Parathyroid adenoma (tissue), 2 donors: Measurements from ENCODE around the gene MALT1.

Experiments used
- H2AFZ ChIP-seq: fragments of 300-600 bp; sonication (generic); one replicate; pipeline ENCODE4 v1.7.0; 2017; ENCODE audit warnings: antibody characterized with exemption, mild to moderate bottlenecking
- H3K27ac ChIP-seq: fragments of 300-600 bp; sonication (generic); one replicate; pipeline ENCODE4 v1.7.0; 2017
- H3K27me3 ChIP-seq: fragments of 300-600 bp; sonication (generic); one replicate; pipeline ENCODE4 v1.7.0; 2017; ENCODE audit warnings: low read length; ENCODE audit not compliant: control insufficient read depth, insufficient read depth
- H3K36me3 ChIP-seq: fragments of 300-600 bp; sonication (generic); one replicate; pipeline ENCODE4 v1.7.0; 2017; ENCODE audit warnings: low read length; ENCODE audit not compliant: control insufficient read depth, insufficient read depth
- H3K4me1 ChIP-seq: fragments of 300-600 bp; sonication (generic); one replicate; pipeline ENCODE4 v1.7.0; 2017; ENCODE audit warnings: control low read depth
- H3K4me2 ChIP-seq: fragments of 300-600 bp; sonication (generic); one replicate; pipeline ENCODE4 v1.7.0; 2017; ENCODE audit warnings: low read length
- H3K4me3 ChIP-seq: fragments of 300-600 bp; sonication (generic); one replicate; pipeline ENCODE4 v1.7.0; 2017; ENCODE audit warnings: low read depth, low read length
- H3K79me2 ChIP-seq: fragments of 300-600 bp; sonication (generic); one replicate; pipeline ENCODE4 v1.7.0; 2017; ENCODE audit warnings: control low read depth
- H3K9ac ChIP-seq: fragments of 300-600 bp; sonication (generic); one replicate; pipeline ENCODE4 v1.7.0; 2017; ENCODE audit warnings: mild to moderate bottlenecking
- H3K9me3 ChIP-seq: fragments of 300-600 bp; sonication (generic); one replicate; pipeline ENCODE4 v1.7.0; 2017; ENCODE audit warnings: low read length; ENCODE audit not compliant: control insufficient read depth
- TF ChIP-seq, protein P1 (sequence below): fragments of 300-600 bp; sonication (generic); IDR thresholded peaks from one replicate; pipeline ENCODE4 v1.7.0; 2017; ENCODE audit warnings: antibody characterized with exemption, mild to moderate bottlenecking
- donor health status: primary hyperparathyroidism.

MALT1 gene

DNA sequence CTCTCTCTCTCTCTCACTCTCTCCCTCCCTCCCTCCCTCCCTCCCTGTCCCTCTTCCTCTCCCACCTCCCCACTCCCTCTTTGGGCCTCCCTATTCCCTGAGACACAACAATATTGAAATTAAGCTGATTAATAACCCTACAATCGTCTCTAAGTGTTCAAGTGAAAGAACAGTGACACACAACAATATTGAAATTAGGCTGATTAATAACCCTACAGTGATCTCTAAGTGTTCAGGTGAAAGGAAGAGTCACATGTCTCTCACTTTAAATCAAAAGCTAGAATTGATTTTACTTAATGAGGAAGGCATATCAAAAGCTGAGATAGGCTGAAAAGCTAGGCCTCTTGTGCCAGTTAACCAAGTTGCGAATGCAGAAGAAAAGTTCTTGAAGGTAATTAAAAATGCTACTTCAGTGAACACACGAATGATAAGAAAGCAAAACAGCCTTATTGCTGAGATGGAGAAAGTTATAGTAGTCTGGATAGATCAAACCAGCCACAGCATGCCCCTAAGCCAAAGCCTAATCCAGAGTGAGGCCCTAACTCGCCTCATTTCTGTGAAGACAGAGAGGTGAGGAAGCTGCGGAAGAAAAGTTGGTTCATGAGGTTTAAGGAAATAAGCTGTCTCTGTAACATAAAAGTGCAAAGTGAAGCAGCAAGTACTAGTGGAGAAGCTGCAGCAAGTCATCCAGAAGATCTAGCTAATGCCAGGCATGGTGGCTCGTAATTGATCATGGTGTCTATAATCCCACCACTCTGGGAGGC is 21.3 kb downstream of the MALT1 start:
- H3K79me2 ChIP-seq: peaks cover 27% of the 10 kb centered on the region
- H2AFZ ChIP-seq: no peak overlapping the region
- H3K4me1 ChIP-seq: peaks cover 2% of the 10 kb centered on the region
- H3K36me3 ChIP-seq: no peaks in the 10 kb centered on the region
- H3K27me3 ChIP-seq: no peaks in the 10 kb centered on the region
- no peak overlapping the region for H3K9ac ChIP-seq
- no peak overlapping the region for H3K4me3 ChIP-seq
- H3K9me3 ChIP-seq: no peaks in the 10 kb centered on the region
- H3K4me2 ChIP-seq: no peak overlapping the region
- TF ChIP-seq, protein P1, sequence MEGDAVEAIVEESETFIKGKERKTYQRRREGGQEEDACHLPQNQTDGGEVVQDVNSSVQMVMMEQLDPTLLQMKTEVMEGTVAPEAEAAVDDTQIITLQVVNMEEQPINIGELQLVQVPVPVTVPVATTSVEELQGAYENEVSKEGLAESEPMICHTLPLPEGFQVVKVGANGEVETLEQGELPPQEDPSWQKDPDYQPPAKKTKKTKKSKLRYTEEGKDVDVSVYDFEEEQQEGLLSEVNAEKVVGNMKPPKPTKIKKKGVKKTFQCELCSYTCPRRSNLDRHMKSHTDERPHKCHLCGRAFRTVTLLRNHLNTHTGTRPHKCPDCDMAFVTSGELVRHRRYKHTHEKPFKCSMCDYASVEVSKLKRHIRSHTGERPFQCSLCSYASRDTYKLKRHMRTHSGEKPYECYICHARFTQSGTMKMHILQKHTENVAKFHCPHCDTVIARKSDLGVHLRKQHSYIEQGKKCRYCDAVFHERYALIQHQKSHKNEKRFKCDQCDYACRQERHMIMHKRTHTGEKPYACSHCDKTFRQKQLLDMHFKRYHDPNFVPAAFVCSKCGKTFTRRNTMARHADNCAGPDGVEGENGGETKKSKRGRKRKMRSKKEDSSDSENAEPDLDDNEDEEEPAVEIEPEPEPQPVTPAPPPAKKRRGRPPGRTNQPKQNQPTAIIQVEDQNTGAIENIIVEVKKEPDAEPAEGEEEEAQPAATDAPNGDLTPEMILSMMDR: no peak
- no peak overlapping the region for H3K27ac ChIP-seq

DNA sequence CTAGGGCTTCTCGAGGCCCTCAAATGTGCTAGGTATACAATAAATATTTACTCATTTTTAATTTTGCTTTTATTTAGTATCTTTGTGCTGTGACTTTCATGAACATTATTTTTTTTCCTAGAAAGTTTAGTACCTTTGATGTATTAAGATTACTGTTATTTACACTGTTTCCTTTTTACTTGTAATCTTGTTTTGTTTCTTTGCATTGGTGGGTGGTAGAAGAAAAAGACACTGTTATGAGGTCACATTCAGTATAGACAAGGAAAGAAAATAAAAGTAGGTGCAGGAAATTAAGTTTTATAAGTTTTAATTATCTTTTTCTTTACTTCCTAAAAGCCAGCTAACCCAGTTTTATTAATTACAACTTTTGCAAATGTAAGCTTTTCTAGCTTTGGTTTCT is 23.0 kb downstream of the MALT1 start:
- Histone ChIP-seq H3K36me3 (no peaks in the 10 kb centered on the region), H2AFZ (no peak overlapping the region), H3K4me2 (no peak overlapping the region), H3K27ac (no peak overlapping the region), H3K4me3 (no peak overlapping the region), H3K27me3 (no peaks in the 10 kb centered on the region), H3K79me2 (peaks cover 16% of the 10 kb centered on the region), H3K9me3 (no peaks in the 10 kb centered on the region), H3K9ac (no peak overlapping the region), H3K4me1 (no peaks in the 10 kb centered on the region)
- TF ChIP-seq, protein P1: no peak

DNA sequence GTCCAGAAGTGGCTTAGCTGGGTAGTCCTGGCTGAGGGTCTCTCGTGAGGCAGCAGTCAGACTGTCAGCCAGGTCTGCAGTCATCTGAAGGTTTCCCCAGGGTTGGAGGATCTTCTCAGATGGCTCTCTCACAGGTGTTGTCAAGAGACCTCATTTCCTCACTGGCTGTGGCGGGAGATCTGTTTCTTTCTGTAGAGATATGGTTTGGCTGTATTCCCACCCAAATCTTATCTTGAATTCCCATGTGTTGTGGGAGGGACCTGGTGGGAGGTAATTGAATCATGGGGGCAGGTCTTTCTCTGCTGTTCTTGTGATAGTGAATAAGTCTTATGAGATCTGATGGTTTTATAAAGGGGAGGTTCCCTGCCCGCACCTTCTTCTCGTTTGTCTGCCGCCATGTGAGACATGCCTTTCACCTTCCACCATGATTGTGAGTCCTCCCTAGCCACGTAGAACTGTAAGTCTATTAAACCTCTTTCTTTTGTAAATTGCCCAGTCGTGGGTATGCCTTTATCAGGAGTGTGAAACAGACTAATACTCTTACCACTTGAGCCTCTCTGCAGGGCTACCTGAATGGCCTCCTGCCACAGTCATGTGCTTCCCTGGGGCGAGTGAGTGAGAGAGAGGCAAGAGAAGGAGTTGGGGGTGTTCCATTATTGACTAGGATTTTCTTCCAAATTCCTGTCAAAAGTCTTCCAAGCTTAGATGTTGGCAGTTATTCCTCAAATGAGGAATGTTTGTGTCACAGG is 23.6 kb downstream of the MALT1 start:
- Histone ChIP-seq H3K4me2 (no peak overlapping the region), H3K9me3 (no peaks in the 10 kb centered on the region), H3K36me3 (no peaks in the 10 kb centered on the region), H2AFZ (no peak overlapping the region), H3K4me3 (no peak overlapping the region), H3K27ac (no peak overlapping the region), H3K27me3 (no peaks in the 10 kb centered on the region), H3K79me2 (peaks cover 10% of the 10 kb centered on the region), H3K4me1 (no peaks in the 10 kb centered on the region), H3K9ac (no peak overlapping the region)
- TF ChIP-seq, protein P1: no peak

DNA sequence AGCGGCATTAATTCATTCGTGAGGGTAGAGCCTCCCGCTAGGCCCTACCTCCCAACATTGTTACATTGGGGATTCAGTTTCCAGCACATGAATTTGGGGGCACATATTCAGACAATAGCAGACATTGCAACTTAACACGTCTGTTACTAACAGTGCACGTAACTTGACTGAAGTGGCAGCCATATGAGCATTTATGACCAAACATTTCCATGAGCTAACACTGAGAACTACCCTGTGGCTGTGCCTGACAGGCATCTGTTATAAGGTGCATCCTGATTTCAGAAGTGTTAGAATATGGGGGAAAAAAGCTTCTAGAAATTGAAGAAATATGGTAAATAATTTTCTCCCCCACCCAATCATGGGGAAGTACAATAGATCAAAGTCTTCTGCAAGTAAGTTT is 24.5 kb downstream of the MALT1 start:
- Histone ChIP-seq H3K27me3 (no peaks in the 10 kb centered on the region), H3K9me3 (no peaks in the 10 kb centered on the region), H2AFZ (no peak overlapping the region), H3K4me1 (no peaks in the 10 kb centered on the region), H3K4me2 (no peak overlapping the region), H3K36me3 (no peaks in the 10 kb centered on the region), H3K27ac (no peak overlapping the region), H3K79me2 (peaks cover 8% of the 10 kb centered on the region), H3K9ac (no peak overlapping the region), H3K4me3 (no peak overlapping the region)
- TF ChIP-seq, protein P1: no peak
